HG03442 (cell line): Measurements from ENCODE around the gene EYS.
"Not testable (repeated sequence)": the region's sequence is repeated elsewhere in the genome, so short reads cannot be mapped to it uniquely, and the experiment has no call there.

Experiments used
- ATAC-seq: cut with Tn5 transposase; IDR thresholded peaks from one replicate; pipeline ENCODE4 v1.9.1; 2021; ENCODE audit warnings: mild to moderate bottlenecking, moderate library complexity; ENCODE audit not compliant: unreplicated experiment

Gene EYS

GRCh38 chr6:64012351-64013001, 1694.5 kb downstream of the EYS start:
- no peak for ATAC-seq

- ATAC-seq = no peak
These were observed 1696.4 kb downstream of the EYS start for GRCh38 chr6:64010666-64011065.

- no peak for ATAC-seq
These were observed 1697.0 kb downstream of the EYS start for GRCh38 chr6:64010010-64010409.

- ATAC-seq = no peak
These were observed 1700.8 kb downstream of the EYS start for GRCh38 chr6:64006246-64006645.

GRCh38 chr6:64000818-64001491, 1706.1 kb downstream of the EYS start:
- ATAC-seq = no peak

GRCh38 chr6:63999613-64000012, 1707.4 kb downstream of the EYS start:
- no peak for ATAC-seq

GRCh38 chr6:63998991-63999390, 1708.0 kb downstream of the EYS start:
- no peak for ATAC-seq

- no peak for ATAC-seq
These were observed 1709.3 kb downstream of the EYS start for GRCh38 chr6:63997734-63998133.

- ATAC-seq = no peak
These were observed 1709.8 kb downstream of the EYS start for GRCh38 chr6:63997221-63997620.

- no peak for ATAC-seq
These were observed 1721.8 kb downstream of the EYS start for GRCh38 chr6:63985223-63985622.

GRCh38 chr6:63975699-63976098, 1731.3 kb downstream of the EYS start:
- ATAC-seq = no peak

- no peak for ATAC-seq
These were observed 1738.4 kb downstream of the EYS start for GRCh38 chr6:63968650-63969049.

- no peak for ATAC-seq
These were observed 1742.7 kb downstream of the EYS start for GRCh38 chr6:63964366-63964765.

GRCh38 chr6:63963769-63964315, 1743.2 kb downstream of the EYS start:
- ATAC-seq = no peak

- not testable (repeated sequence) for ATAC-seq
These were observed 1753.5 kb downstream of the EYS start for GRCh38 chr6:63953336-63954021.

GRCh38 chr6:63947792-63948529, 1759.1 kb downstream of the EYS start:
- no peak for ATAC-seq

GRCh38 chr6:63945987-63946386, 1761.0 kb downstream of the EYS start:
- no peak for ATAC-seq

GRCh38 chr6:63943826-63944225, 1763.2 kb downstream of the EYS start:
- no peak for ATAC-seq

GRCh38 chr6:63941747-63942470, 1765.1 kb downstream of the EYS start:
- ATAC-seq = no peak

GRCh38 chr6:63940056-63940455, 1767.0 kb downstream of the EYS start:
- ATAC-seq = no peak
